CD14-positive monocyte (primary cell): ENCODE results near the gene DENND1A. TPM values are rescaled to one million over a fixed set of nuclear protein-coding genes. Genes with fewer than 3 reads are reported as not detected.

Source experiments
- DNase-seq, 3 donors: peaks; one replicate each; pipeline ENCODE4 v3.0.0-alpha.2; 2011 to 2022
- H2AFZ ChIP-seq: 2 replicates; pipeline ENCODE4 v1.6.0; 2012; ENCODE audit warnings: mild to moderate bottlenecking, low read depth, low read length, inconsistent platforms; ENCODE audit not compliant: insufficient read depth, poor library complexity, severe bottlenecking
- H3K27ac ChIP-seq, 2 donors: 1 replicate in 1 of 2; 2 replicates in 1 of 2; pipeline ENCODE4 v1.5.1; 2012 to 2013; ENCODE audit warnings: low read length in 2 of 2, control low read depth in 1 of 2, inconsistent platforms in 1 of 2, low read depth in 1 of 2, mild to moderate bottlenecking in 1 of 2
- H3K27me3 ChIP-seq, 2 donors: one replicate each; pipeline versions ENCODE4 v1.6.0 to v1.6.1; 2011 to 2013; ENCODE audit warnings: low read length in 2 of 2; ENCODE audit not compliant: control insufficient read depth in 2 of 2, insufficient read depth in 2 of 2
- H3K36me3 ChIP-seq, 2 donors: replicated peaks in 1 of 2; 1 replicate in 1 of 2; 2 replicates in 1 of 2; pipeline versions ENCODE4 v1.5.1 to v1.6.1; 2012 to 2013; ENCODE audit warnings: low read length in 2 of 2, control low read depth in 1 of 2, inconsistent platforms in 1 of 2, mild to moderate bottlenecking in 1 of 2; ENCODE audit not compliant: insufficient read depth in 2 of 2, control insufficient read depth in 1 of 2
- H3K4me1 ChIP-seq, 2 donors: 1 replicate in 1 of 2; 2 replicates in 1 of 2; pipeline versions ENCODE4 v1.5.1 to v1.6.1; 2012 to 2013; ENCODE audit warnings: low read length in 2 of 2, control low read depth in 1 of 2, inconsistent platforms in 1 of 2, mild to moderate bottlenecking in 1 of 2, moderate library complexity in 1 of 2; ENCODE audit not compliant: insufficient read depth in 2 of 2, control insufficient read depth in 1 of 2
- H3K4me2 ChIP-seq: replicated peaks from 2 replicates; pipeline ENCODE3; 2012; ENCODE audit warnings: low read length, moderate library complexity, mild to moderate bottlenecking; ENCODE audit not compliant: poor library complexity, severe bottlenecking; ENCODE audit errors: extremely low read depth
- H3K4me3 ChIP-seq, 3 experiments: fragments of 200-600 bp in 1 of 3; sonication (generic) in 1 of 3; replicated peaks in 1 of 3; 1 replicate in 2 of 3; 2 replicates in 1 of 3; pipeline ENCODE4 v1.5.1; 2011 to 2013; ENCODE audit warnings: low read length in 3 of 3, mild to moderate bottlenecking in 3 of 3, control low read depth in 2 of 3, low read depth in 2 of 3, inconsistent platforms in 1 of 3, moderate library complexity in 1 of 3
- H3K79me2 ChIP-seq: 2 replicates; pipeline ENCODE4 v1.6.0; 2012; ENCODE audit warnings: mild to moderate bottlenecking, control low read depth, inconsistent platforms, low read length, moderate library complexity; ENCODE audit not compliant: insufficient read depth
- H3K9ac ChIP-seq: 2 replicates; pipeline ENCODE4 v1.6.0; 2017; ENCODE audit warnings: low read length, mild to moderate bottlenecking; ENCODE audit not compliant: insufficient read depth, poor library complexity, severe bottlenecking
- H3K9me3 ChIP-seq, 2 donors: replicated peaks in 1 of 2; 1 replicate in 1 of 2; 2 replicates in 1 of 2; pipeline versions ENCODE4 v1.5.1 to v1.6.1; 2012 to 2013; ENCODE audit warnings: low read length in 2 of 2, control low read depth in 1 of 2; ENCODE audit not compliant: control insufficient read depth in 1 of 2, insufficient read depth in 1 of 2
- H4K20me1 ChIP-seq: 2 replicates; pipeline ENCODE4 v1.6.0; 2012; ENCODE audit warnings: mild to moderate bottlenecking, low read length, control low read depth, moderate library complexity; ENCODE audit not compliant: insufficient read depth
- H3K27ac Mint-ChIP-seq, 7 donors: one replicate each; pipeline ENCODE4 v1.8.0; 2020; ENCODE audit warnings: mild to moderate bottlenecking in 7 of 7, mixed read lengths in 7 of 7, moderate library complexity in 6 of 7, inconsistent platforms in 2 of 7
- H3K27me3 Mint-ChIP-seq, 3 donors: one replicate each; pipeline ENCODE4 v1.8.0; 2021 to 2022; ENCODE audit warnings: low read depth in 3 of 3, mild to moderate bottlenecking in 3 of 3, mixed read lengths in 3 of 3, moderate library complexity in 3 of 3, inconsistent platforms in 1 of 3
- H3K36me3 Mint-ChIP-seq, 2 donors: one replicate each; pipeline ENCODE4 v1.8.0; 2020; ENCODE audit warnings: mixed read lengths in 2 of 2, inconsistent platforms in 1 of 2, mild to moderate bottlenecking in 1 of 2
- H3K4me1 Mint-ChIP-seq: one replicate; pipeline ENCODE4 v1.8.0; 2020; ENCODE audit warnings: mild to moderate bottlenecking, mixed read lengths
- H3K4me3 Mint-ChIP-seq, 2 donors: one replicate each; pipeline ENCODE4 v1.8.0; 2020; ENCODE audit warnings: mild to moderate bottlenecking in 2 of 2, mixed read lengths in 2 of 2, moderate library complexity in 1 of 2
- H3K9me3 Mint-ChIP-seq, 7 donors: one replicate each; pipeline ENCODE4 v1.8.0; 2020 to 2022; ENCODE audit warnings: mixed read lengths in 7 of 7, mild to moderate bottlenecking in 6 of 7, moderate library complexity in 6 of 7, inconsistent platforms in 2 of 7
- WGBS: methylation state at CpG from one replicate; pipeline ENCODE4 v1.1.5; 2013; ENCODE audit warnings: missing lambda C conversion rate; ENCODE audit not compliant: insufficient coverage; 5-methylcytosine and 5-hydroxymethylcytosine counted together
- intact Hi-C, 2 donors: fragments of 100-400 bp; cut with micrococcal nuclease; formaldehyde crosslinking; loops; one replicate each; pipeline versions ENCODE4 v1.15.0 to v1.15.1; 2023
- polyA plus RNA-seq, 3 donors: library from polyadenylated mRNA; depleted of rRNA in 1 of 3; unstranded in 2 of 3; stranded (reverse) in 1 of 3; fragments of 300-500 nt in 2 of 3; fragments of >200 nt in 1 of 3; fragmentation: Illumina TruSeq in 2 of 3; gene quantifications; 1 replicate in 2 of 3; 2 replicates in 1 of 3; pipeline ENCODE4 v1.2.3, GENCODE V29; 2012 to 2021
- TF ChIP-seq, protein P1 (sequence below): fragments of 200-600 bp; IDR thresholded peaks from one replicate; pipeline ENCODE4 v1.8.0; 2022; ENCODE audit warnings: antibody characterized with exemption, mild to moderate bottlenecking

The DENND1A gene
- polyA plus RNA-seq, 3 donors, result 24.8 to 73.0 (median 29.4) TPM

DNA sequence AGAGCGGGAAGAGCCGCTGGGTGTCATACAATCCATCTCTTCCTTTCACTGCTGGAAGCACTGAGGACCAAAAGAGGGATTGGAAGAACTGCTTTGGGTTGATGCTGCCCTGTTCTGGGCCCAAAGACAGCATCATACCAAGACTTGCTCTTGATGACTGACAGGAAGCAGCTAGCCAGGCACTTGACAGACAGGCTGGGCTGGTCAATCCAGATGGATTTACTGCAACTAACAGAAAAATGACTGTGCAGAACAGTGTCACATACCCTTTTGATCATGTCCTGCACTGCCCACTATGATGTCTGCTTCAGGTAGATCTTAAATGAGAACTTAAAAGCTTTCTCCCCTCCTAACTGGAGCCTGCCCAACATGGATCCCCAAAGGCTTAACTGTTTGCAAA, 416.4 kb downstream of the DENND1A start:
- H3K27ac Mint-ChIP-seq, result no peak overlapping the region

DNA sequence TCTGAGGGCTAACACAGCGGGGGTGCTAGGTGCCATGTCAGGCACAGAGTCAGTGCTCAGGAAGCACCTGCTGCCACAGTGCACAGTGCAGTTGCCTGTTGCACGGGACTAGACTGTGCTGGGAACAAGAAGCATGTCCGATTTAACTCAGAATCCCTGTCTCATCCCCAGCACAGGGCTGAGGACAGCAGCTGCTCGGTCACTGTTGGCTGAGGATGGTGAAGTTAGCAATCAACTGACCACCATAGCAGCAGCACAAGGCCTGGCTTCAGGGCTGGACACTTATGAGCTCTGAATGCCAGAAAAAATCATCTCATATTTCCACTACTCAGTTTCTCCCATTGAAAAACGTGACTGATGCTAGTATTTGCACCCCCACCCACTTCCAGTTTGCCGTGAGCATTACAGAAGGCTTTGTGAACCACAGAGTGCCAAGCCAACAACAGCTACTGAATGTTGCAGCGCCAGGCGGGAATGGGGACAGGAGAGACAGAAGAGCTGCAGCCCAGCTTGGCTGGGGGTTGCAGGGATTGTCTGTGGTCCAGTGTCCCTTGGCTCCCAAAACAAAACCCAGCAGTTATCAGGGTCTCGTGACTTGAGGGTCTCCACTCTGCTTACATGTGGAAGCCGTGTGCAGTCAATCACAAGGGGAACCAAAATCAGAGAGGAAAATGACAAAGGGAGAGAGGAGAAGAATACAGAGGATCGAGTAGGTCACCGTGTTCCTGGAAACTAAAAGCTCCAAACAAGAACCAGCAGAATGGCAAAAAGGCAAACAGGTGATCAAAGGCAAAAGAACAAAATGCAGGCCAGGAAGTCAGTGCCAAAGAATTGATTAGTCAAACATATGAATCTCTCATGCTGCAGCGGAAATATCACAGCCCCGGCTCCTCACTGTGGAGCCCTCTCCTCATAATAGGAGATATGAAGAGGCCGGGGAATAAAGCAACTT, 418.3 kb downstream of the DENND1A start:
- H3K27ac ChIP-seq, result no peak overlapping the region
- DNase-seq, result no peak
- Mint-ChIP-seq H3K4me1 (no peaks in the 10 kb centered on the region), H3K9me3 (no peaks in the 10 kb centered on the region), H3K27me3 (no peaks in the 10 kb centered on the region), H3K4me3 (no peak overlapping the region), H3K36me3 (peaks cover 44 to 50% of the 10 kb centered on the region in 2 donors), H3K27ac (no peak overlapping the region)
- no peaks in the 10 kb centered on the region for H3K79me2 ChIP-seq
- H4K20me1 ChIP-seq, result peaks cover 70% of the 10 kb centered on the region
- intact Hi-C loops, result no loop called here
- H3K4me1 ChIP-seq, result no peaks in the 10 kb centered on the region
- WGBS, result 80% methylated on average over 8 of the region's 15 CpGs
- H3K4me3 ChIP-seq, result no peak overlapping the region
- no peaks in the 10 kb centered on the region for H3K27me3 ChIP-seq
- no peak overlapping the region for H3K9ac ChIP-seq
- no peaks in the 10 kb centered on the region for H3K9me3 ChIP-seq
- no peak overlapping the region for H2AFZ ChIP-seq
- TF ChIP-seq, protein P1, sequence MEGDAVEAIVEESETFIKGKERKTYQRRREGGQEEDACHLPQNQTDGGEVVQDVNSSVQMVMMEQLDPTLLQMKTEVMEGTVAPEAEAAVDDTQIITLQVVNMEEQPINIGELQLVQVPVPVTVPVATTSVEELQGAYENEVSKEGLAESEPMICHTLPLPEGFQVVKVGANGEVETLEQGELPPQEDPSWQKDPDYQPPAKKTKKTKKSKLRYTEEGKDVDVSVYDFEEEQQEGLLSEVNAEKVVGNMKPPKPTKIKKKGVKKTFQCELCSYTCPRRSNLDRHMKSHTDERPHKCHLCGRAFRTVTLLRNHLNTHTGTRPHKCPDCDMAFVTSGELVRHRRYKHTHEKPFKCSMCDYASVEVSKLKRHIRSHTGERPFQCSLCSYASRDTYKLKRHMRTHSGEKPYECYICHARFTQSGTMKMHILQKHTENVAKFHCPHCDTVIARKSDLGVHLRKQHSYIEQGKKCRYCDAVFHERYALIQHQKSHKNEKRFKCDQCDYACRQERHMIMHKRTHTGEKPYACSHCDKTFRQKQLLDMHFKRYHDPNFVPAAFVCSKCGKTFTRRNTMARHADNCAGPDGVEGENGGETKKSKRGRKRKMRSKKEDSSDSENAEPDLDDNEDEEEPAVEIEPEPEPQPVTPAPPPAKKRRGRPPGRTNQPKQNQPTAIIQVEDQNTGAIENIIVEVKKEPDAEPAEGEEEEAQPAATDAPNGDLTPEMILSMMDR, result no peak
- no peak overlapping the region for H3K4me2 ChIP-seq
- H3K36me3 ChIP-seq, result peaks cover 40 to 62% of the 10 kb centered on the region in 2 donors

More for the DNA sequence above, 416.4 kb downstream of the DENND1A start:
- TF ChIP-seq, protein P1, result no peak
- Mint-ChIP-seq H3K27me3 (no peaks in the 10 kb centered on the region), H3K4me1 (peaks cover 2% of the 10 kb centered on the region), H3K36me3 (peaks cover 42 to 53% of the 10 kb centered on the region in 2 donors), H3K4me3 (no peak overlapping the region), H3K9me3 (no peaks in the 10 kb centered on the region)
- no peak for DNase-seq
- Histone ChIP-seq H3K4me2 (no peak overlapping the region), H3K79me2 (no peaks in the 10 kb centered on the region), H3K36me3 (peaks cover 40 to 62% of the 10 kb centered on the region in 2 donors), H3K27me3 (no peaks in the 10 kb centered on the region), H4K20me1 (peaks cover 73% of the 10 kb centered on the region), H3K9me3 (no peaks in the 10 kb centered on the region), H3K4me1 (no peaks in the 10 kb centered on the region), H2AFZ (no peak overlapping the region), H3K9ac (no peak overlapping the region), H3K4me3 (no peak overlapping the region), H3K27ac (no peak overlapping the region)
- intact Hi-C loops, result no loop called here
- WGBS, result 100% methylated on average over 2 of the region's 2 CpGs
